ENCODE measurements around the gene SNRPA1.

The SNRPA1 gene

DNA sequence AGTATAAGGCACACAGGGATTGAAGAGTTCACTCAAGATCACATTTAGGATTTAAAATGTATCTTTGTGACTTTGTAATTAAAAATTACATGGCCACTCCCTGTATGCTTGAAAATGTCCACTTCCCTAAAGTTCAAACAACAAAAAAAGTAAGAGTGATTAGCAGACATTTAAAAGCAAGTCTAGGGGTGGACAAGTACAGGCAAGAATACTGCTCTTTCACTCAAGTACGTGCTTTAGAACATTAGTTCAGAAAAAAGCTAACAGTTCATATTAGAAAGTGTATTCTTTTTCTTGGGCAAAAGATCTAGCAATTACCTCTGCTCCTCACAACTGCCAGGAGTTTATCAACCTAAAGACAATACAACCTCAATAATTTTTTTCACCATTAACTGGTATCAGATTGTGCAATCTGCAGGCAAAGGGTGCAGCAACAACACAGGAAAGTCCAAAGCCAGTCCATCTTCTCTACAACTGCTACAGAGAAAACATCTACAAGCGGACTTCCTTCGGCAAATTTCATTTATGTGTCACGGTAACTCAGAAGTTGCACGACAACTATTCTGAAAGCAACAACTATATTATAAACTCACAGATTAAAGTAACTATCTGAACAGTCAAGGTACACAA is 61.3 kb downstream of the SNRPA1 start:
- DNase-seq, result no peak

DNA sequence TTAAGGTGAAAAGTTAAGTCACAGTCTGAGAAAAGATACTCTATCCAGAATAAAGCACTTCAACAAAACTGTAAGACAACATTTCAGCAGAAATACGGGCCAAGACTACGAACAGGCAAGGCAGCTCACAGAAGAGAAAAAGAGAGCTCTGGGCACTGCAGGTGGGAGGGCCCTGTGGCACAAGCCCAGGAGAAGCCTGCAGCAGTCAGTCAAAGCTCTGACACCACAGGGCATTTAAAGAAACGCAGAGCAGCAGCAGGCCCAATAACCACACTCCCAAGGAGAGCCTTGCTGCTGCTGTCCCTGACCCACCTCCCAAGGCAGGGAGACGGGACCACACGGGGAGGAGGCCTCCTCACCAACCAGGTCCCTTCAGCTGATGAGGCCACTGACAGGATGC is 62.4 kb downstream of the SNRPA1 start:
- DNase-seq, result no peak

Data from RPMI8226 (cell line).